KOPT-K1 (cell line): ENCODE data around the gene PLEKHG2.
A peak's percentile ranks its signal among the peaks of the same experiment; 100 is the strongest.
"Not testable (repeated sequence)": the region's sequence is repeated elsewhere in the genome, so short reads cannot be mapped to it uniquely, and the experiment has no call there.

Source experiments
- H3K27ac ChIP-seq: fragments of 200-600 bp; sonication (generic); 2 replicates; pipeline ENCODE4 v1.5.1; 2016; ENCODE audit warnings: antibody characterized with exemption, mild to moderate bottlenecking, low read depth, low read length; ENCODE audit not compliant: poor library complexity, severe bottlenecking
- H3K36me3 ChIP-seq: fragments of 200-600 bp; sonication (generic); 2 replicates; pipeline ENCODE4 v1.5.1; 2017; ENCODE audit warnings: antibody characterized with exemption, mild to moderate bottlenecking, low read length, moderate library complexity; ENCODE audit not compliant: insufficient read depth
- H3K9me3 ChIP-seq: fragments of 200-600 bp; sonication (generic); 2 replicates; pipeline ENCODE4 v1.5.1; 2017; ENCODE audit warnings: antibody characterized with exemption, low read length, mild to moderate bottlenecking; ENCODE audit not compliant: insufficient read depth, poor library complexity, severe bottlenecking

PLEKHG2 gene

DNA sequence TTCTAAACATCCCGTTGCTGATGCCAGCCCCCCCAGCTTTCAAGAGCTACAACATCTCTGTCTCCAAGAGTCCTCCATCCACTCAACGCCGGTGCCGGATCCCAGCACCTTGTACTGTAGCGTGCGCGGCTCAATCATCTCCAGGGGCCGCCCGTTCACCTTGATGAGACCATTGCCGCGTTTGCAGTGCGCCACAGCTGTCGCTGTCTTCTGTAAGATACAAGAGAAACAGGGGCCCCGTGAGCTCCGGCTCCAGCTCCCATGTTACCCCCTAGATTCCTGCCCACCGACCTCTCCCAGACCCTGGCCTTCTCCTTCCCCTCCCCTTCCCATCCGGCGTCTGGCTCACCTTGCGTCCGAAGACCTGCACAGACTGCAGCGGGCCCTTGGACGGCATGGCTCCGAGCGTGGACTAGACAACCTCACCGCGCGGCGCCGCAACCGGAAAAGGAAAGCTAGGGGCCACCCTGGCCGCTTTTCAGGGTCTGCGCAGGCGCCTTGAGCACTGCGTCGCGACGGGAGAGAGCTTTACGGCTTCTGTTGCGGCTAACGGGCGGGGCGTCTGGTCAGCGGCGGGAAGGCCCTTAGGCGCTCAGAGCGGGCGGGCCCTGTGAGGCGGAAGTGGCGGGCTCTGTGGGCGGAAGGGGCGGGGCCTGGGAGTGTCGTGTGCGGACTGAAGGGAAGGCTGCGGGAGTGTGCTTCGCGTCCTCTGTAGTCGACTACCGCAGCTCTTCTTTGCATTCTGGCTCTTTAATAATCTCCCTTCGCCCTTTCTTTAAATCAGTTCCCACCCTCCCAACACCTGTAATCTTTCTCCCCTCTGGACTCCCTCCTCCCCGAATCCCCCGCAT, 23.3 kb downstream of the PLEKHG2 start, which contains the start of gene RPS16:
Gene RPS16, minus strand, starts transcription at position 451 of the 851 bp plus-strand sequence. Its CDS starts 54 bp downstream, at position 397.
- H3K27ac ChIP-seq = peak within 1 kb of the TSS; percentile 90
- H3K9me3 ChIP-seq = no peaks in the 10 kb centered on the region
- H3K36me3 ChIP-seq = peaks cover 40% of the 10 kb centered on the region

DNA sequence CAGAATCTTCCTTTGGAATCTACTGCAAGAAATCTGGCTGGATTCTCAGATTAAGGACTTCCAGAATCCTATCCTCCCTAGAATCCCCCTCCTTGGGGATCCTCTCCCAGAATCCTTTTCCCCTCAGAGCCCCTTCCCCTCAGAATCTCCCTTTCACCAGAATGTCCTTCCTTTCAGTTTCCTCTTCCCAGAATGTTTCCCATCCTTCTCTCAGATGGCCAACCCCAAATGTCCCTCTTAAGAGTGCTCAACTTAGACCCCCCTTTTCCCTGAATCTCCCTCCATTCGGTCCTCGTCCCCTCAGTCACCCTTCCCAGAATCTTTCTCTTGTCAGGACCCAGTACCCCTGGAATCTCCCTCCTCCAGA, 23.9 kb downstream of the PLEKHG2 start:
- Histone ChIP-seq H3K27ac (peak overlapping the region; percentile 90), H3K9me3 (no peaks in the 10 kb centered on the region), H3K36me3 (peaks cover 34% of the 10 kb centered on the region)

DNA sequence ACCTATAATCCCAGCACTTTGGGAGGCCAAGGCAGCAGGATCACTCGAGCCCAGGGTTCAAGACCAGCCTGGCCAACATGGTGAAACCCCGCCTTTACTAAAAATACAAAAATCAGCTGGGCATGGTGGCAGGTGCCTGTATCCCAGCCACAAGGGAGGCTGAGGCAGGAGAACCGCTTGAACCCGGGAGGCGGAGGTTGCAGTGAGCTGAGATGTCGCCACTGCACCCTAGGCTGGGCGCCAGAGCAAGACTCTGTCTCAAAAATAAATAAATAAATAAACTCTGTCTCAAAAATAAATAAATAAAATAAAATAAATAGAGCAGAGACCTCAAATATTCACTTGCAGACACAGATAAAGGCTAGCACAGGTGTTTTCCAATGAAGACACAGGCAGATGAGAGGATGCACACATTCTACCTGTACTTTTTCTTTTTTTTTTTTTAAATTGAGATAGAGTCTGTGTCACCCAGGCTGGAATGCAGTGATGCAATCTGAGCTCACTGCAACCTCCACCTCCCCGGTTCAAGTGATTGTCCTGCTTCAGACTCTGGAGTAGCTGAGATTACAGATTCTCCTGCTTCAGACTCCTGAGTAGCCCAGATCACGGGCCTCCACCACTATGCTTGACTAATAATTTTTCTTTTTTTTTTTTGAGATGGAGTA, 25.9 kb downstream of the PLEKHG2 start:
- Histone ChIP-seq H3K36me3 (peaks cover 16% of the 10 kb centered on the region), H3K27ac (no peak overlapping the region), H3K9me3 (no peaks in the 10 kb centered on the region)

DNA sequence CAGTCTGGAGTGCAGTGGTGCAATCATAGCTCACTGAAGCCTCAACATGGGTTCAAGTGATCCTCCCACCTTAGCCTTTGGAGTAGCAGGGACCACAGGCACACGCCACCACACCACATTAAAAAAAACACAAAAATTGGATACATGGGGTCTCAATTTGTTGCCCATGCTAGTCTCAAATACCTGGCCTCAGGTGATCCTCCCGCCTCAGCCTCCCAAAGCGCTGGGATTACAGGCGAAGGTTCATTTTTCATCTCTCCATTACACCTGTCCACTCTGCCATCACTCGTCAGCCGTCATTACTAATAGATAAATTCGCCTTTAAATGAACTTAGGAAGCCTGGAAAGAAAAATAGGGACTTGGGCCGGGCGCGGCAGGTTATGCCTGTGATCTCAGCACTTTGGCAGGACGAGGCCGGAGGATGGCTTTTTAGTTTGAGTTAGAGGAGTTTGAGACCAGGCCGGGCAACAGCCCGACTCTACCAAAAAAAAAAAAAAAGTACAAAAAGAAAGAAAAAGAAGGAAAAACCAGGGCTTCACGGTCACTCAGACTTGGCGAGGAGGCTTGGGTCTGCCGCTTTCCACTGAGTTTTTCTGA, 32.2 kb downstream of the PLEKHG2 start:
- no peaks in the 10 kb centered on the region for H3K9me3 ChIP-seq
- H3K27ac ChIP-seq = peak overlapping the region; percentile 84
- H3K36me3 ChIP-seq = peaks cover 23% of the 10 kb centered on the region

DNA sequence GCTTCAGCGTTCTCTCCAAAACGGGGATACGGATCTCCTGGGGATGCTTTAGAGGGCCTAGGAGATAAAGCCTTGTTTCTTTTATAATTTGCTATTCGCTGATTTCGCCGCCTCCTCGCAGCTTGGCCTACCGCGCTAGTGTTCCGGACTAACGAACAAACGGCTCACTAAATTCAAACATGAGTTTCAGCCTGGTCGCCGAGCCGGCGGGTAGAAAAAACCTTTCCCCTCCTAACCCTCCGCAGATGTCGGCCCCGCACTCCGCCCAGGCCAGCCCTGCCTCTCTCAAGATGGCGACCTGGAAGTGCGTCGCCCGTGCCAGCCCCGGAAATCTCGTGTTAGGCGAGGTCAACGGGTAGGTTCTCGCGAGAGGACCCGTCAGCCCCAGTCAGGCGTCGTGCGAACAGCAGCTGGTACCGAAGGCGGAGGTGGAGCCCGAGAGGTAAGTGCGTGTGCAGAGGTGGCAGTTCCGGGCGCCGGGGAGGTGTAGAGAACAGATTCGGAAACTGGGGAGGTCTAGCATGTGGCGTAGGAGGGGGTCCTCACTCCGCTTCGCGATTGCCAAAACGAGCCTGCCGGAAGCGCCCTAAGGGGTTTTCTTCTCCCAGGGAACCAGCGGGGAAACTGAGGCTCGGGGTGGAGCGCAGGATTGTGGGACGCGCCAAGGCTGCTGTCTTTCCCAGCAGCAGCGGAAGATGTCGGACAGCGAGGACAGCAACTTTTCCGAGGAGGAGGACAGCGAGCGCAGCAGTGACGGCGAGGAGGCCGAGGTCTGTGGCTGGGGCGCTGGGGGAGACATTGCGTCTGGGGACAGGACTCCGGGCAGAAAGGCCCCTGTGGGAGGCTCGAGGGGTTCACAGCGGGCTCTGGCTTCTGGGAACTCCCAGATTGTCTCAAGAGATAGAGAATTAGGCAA, 33.0 kb downstream of the PLEKHG2 start, which contains the start of gene SUPT5H:
Gene SUPT5H, plus strand, starts transcription at position 387 of the 916 bp plus-strand sequence. Its CDS starts 309 bp downstream, at position 696.
- Histone ChIP-seq H3K36me3 (peaks cover 23% of the 10 kb centered on the region), H3K27ac (peak within 1 kb of the TSS; percentile 84)

DNA sequence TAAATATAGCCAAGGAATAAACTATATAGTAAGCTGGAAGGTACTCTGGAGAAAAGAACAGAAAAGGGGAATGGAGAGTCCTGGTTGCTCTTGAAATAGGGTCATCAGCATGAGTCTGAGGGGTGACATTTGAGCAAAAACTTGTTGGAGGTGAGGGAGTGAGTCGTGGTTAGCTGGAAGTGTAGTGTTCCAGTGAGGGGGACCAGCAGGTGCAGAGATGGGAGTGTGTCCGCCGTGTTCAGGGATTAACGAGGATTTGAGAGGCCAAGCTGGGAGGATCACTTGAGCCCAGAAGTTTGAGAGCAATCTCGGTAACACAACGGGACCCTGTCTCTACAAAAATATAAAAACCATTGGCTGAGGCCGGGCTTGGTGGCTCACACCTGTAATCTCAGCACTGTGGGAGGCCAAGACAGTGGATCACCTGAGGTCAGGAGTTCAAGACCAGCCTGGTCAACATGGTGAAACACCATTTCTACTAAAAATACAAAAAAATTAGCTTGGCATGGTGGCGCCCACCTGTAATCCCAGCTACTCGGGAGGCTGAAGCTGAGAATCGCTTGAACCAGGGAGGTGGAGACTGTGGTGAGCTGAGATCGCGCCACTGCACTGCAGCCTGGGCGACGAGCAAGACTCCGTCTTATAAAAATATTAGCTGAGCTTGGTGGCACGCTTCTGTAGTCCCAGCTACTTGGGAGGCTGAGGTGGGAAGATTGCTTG, 34.1 kb downstream of the PLEKHG2 start:
- H3K27ac ChIP-seq = peak overlapping the region; percentile 84
- H3K36me3 ChIP-seq = peaks cover 28% of the 10 kb centered on the region
- no peaks in the 10 kb centered on the region for H3K9me3 ChIP-seq

More for the DNA sequence above, 33.0 kb downstream of the PLEKHG2 start, which contains the start of gene SUPT5H:
- H3K9me3 ChIP-seq = no peaks in the 10 kb centered on the region

DNA sequence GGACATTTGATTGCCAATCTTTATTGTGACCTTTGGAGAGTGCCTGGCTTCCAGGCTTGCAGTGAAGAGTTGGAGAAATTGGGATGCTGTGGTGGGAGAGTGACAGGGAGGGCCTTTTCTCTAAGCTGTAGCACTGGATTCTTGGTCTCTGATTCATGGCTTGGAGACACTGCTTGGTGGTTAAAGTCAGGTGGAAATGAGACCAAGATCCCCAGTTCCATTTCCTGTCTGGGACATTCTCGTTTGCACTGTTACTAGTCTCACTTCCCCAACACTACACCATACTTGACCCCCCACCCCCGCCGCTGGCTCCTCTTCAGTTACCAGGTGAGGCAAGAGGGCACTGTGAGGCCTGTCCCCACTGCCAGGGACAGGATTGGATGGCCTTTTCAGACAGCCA, 35.8 kb downstream of the PLEKHG2 start:
- no peak overlapping the region for H3K27ac ChIP-seq
- H3K36me3 ChIP-seq = peaks cover 45% of the 10 kb centered on the region

DNA sequence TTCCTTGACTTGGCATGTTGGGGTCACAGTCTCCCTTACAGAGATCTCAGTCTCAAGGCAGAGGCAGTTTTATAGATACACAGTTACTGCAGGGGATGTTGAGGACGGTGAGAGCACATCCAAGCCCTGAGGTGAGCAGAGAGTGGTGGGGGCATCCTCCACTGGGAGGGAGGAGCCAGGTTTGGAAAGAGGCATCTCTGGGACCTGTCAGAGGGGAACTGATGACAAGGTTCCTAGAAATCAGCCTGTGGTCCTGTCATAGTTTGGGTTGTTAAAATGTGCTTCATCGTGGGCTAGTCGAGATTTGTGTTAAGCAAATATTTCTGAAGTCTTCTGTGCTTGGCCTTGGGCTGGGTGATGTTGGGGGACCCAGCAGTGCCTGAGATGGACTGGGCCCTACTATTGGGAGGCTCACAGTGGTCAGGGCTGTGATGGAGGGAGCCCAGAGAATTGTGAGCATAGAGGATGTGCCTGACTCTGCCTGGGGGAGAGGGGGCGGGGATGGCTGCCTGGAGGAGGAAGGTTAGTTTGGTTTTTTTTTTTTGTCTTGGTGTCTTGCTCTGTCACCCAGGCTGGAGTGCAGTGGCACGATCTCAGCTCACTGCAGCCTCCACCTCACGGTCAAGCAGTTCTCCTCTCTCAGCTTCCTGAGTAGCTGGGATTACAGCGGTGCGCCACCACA, 36.8 kb downstream of the PLEKHG2 start:
- H3K27ac ChIP-seq = no peak overlapping the region

More for the DNA sequence above, 35.8 kb downstream of the PLEKHG2 start:
- H3K9me3 ChIP-seq = no peaks in the 10 kb centered on the region

DNA sequence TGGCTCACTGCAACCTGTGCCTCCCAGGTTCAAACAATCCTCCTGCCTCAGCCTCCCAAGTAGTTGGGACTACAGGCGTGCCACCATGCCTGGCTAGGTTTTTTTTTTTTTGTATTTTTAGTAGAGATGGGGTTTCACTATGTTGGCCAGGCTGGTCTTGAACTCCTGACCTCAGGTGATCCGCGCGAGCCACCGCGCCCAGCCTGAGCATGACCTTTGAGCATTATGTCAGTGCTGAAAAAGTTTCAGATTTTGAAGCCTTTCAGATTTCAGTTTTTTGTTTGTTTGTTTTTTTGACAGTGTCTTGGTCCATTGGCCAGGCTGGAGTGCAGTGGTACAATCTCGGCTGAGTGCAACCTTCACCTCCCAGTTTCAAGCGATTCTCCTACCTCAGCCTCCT, 38.8 kb downstream of the PLEKHG2 start:
- not testable (repeated sequence) for H3K27ac ChIP-seq, H3K9me3 ChIP-seq
- peaks cover 70% of the 10 kb centered on the region for H3K36me3 ChIP-seq

More for the DNA sequence above, 36.8 kb downstream of the PLEKHG2 start:
- Histone ChIP-seq H3K9me3 (no peaks in the 10 kb centered on the region), H3K36me3 (peaks cover 55% of the 10 kb centered on the region)

DNA sequence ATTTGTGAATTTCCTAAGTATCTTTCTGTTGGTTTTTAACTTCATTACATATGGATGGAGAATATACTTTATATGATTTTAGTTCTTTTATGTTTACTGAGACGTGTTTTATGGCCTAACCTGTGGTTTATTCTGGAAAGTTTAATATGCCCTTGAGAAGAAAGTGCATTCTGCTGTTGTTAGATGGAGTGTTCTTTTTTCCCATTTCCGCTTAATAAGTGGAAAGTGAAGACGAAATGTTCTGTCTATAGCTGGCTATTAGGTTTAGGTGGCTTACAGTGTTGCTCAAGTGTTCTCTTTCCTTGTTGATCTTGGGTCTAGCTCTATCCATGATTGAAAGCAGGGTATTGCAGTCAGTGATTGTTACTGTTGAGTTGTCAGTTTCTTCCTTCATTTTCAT, 50.9 kb downstream of the PLEKHG2 start:
- peaks cover 91% of the 10 kb centered on the region for H3K36me3 ChIP-seq
- no peaks in the 10 kb centered on the region for H3K9me3 ChIP-seq
- no peak overlapping the region for H3K27ac ChIP-seq

DNA sequence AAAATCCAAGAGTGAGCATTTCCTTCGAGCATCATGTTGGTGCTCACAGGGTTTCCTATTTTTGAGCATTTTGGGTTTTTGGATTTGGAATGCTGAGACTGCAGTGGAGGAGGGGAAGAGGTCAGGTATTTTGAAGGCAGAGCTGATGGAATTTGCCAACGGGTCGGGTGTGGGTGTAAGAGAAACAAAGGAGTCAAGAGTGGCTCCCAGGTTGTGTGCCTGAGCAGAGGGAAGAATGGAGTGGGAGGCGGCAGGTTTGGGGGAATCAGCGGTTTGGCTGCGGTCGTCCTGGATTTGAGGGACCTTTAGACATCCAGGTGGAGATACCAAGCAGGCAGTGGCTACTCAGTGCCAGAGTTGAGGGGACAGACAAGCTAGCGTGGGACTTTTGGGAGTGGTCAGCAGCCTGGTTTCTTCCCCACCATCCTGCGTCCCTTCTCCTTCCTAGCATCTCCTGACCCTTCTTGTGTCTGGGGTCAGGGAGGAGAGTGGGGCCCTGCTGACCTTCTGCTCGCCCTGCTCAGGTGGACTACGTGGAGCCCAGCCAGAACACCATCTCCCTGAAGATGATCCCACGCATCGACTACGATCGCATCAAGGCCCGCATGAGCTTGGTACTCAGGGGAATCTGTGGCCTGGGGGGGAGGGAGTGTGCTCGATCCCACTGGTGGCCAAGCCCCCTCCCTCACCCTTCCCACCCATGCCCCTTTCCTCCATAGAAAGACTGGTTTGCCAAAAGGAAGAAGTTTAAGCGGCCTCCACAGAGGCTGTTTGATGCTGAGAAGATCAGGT, 53.7 kb downstream of the PLEKHG2 start:
- Histone ChIP-seq H3K9me3 (no peaks in the 10 kb centered on the region), H3K36me3 (peaks cover 91% of the 10 kb centered on the region), H3K27ac (no peak overlapping the region)

DNA sequence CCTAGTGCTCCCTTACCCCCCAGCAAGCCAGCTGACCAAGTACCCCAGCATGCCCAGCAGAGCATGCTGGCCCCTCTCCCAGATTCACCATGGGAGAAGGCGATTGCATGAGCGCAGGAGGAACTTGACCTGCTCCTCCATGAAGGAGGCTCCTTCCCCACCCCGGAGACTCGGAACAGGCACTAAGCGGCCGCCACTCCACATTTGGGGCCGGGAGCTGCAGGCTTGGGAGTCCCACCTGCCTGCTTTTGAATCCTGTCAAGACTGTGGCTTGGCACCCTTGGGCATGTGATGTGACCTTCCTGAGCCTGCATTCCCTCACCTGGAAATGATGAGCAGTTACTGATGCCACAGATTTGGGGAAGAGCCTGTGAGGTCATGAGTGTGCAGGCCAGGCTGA, 55.5 kb downstream of the PLEKHG2 start:
- Histone ChIP-seq H3K9me3 (no peaks in the 10 kb centered on the region), H3K27ac (no peak overlapping the region), H3K36me3 (peaks cover 95% of the 10 kb centered on the region)

DNA sequence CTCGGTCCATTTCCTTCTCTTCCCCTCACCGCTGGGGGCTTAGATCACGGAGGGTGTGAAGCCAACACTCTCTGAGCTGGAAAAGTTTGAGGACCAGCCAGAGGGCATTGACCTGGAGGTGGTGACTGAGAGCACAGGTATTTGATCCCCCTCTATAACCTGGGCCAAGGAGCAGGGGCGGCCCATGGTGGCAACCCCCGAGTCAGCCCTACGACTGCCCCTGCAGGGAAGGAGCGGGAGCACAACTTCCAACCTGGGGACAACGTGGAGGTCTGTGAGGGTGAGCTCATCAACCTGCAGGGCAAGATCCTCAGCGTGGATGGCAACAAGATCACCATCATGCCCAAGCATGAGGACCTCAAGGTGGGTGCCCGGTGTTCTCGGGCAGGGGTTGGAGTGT, 56.6 kb downstream of the PLEKHG2 start:
- H3K36me3 ChIP-seq = peaks cover 95% of the 10 kb centered on the region
- no peak overlapping the region for H3K27ac ChIP-seq
- H3K9me3 ChIP-seq = no peaks in the 10 kb centered on the region
